GM12865 (cell line): ENCODE results near the gene RACGAP1.

Experiments
- DNase-seq: peaks from one replicate; pipeline ENCODE4 v3.0.0; 2010; ENCODE audit warnings: low read depth
- H3K4me3 ChIP-seq: 2 replicates; pipeline ENCODE4 v1.5.1; 2011; ENCODE audit warnings: mild to moderate bottlenecking, low read depth, low read length, control low read depth
- CTCF ChIP-seq: IDR thresholded peaks from 2 replicates; pipeline ENCODE4 v1.5.1; 2011; ENCODE audit warnings: low read length, control low read depth, low read depth, inconsistent platforms; ENCODE audit not compliant: insufficient read depth; ENCODE audit errors: missing control alignments

RACGAP1 gene

GRCh38 chr12:50026691-50027090 lies 1.4 kb upstream of the RACGAP1 start:
- TF ChIP-seq CTCF = no peak
- DNase-seq = no peak
- H3K4me3 ChIP-seq = no peak overlapping the region

- DNase-seq = peak; percentile 29
- TF ChIP-seq CTCF = no peak
- H3K4me3 ChIP-seq = peak overlapping the region; percentile 71
Measured at GRCh38 chr12:50024805-50025186, 498 bp downstream of the RACGAP1 start.

GRCh38 chr12:50024227-50024626 lies 1.1 kb downstream of the RACGAP1 start:
- H3K4me3 ChIP-seq = peak overlapping the region; percentile 71
- TF ChIP-seq CTCF = no peak
- no peak for DNase-seq

- no peak for DNase-seq
- no peak for TF ChIP-seq CTCF
- H3K4me3 ChIP-seq = no peak overlapping the region
Measured at GRCh38 chr12:50022903-50023302, 2.4 kb downstream of the RACGAP1 start.

GRCh38 chr12:50021031-50021430 lies 4.3 kb downstream of the RACGAP1 start:
- no peak for TF ChIP-seq CTCF
- no peak for DNase-seq
- H3K4me3 ChIP-seq = no peak overlapping the region

GRCh38 chr12:50019524-50019923 lies 5.8 kb downstream of the RACGAP1 start:
- TF ChIP-seq CTCF = no peak
- no peak for DNase-seq
- H3K4me3 ChIP-seq = no peak overlapping the region

GRCh38 chr12:50018968-50019367 lies 6.3 kb downstream of the RACGAP1 start:
- no peak for DNase-seq
- no peak for TF ChIP-seq CTCF
- H3K4me3 ChIP-seq = no peak overlapping the region
